Smooth muscle cell (in vitro differentiated cells): ENCODE results near the gene POU2F1. TPM values are rescaled to one million over a fixed set of nuclear protein-coding genes. Genes with fewer than 3 reads are reported as not detected.

Experiments
- DNase-seq: peaks from one replicate; lab custom pipeline; 2025; ENCODE audit not compliant: unreplicated experiment; lab: John Stamatoyannopoulos, UW
- H2AFZ ChIP-seq: fragments of 200-600 bp; sonication (generic); 2 replicates; pipeline ENCODE4 v1.6.0; 2016; ENCODE audit warnings: antibody characterized with exemption, low read depth, mild to moderate bottlenecking
- H3F3A ChIP-seq: fragments of 200-600 bp; sonication (generic); 2 replicates; pipeline ENCODE4 v1.6.0; 2017; ENCODE audit warnings: antibody characterized with exemption, low read depth
- H3K27ac ChIP-seq: fragments of 200-600 bp; sonication (generic); 2 replicates; pipeline ENCODE4 v1.5.1; 2016; ENCODE audit warnings: low read depth, mild to moderate bottlenecking
- H3K27me3 ChIP-seq: fragments of 200-600 bp; sonication (generic); 2 replicates; pipeline ENCODE4 v1.6.1; 2016; ENCODE audit warnings: low read depth, mild to moderate bottlenecking
- H3K36me3 ChIP-seq: fragments of 200-600 bp; sonication (generic); 2 replicates; pipeline ENCODE4 v1.5.1; 2016; ENCODE audit warnings: low read depth
- H3K4me1 ChIP-seq: fragments of 200-600 bp; sonication (generic); 2 replicates; pipeline ENCODE4 v1.5.1; 2016; ENCODE audit warnings: low read depth
- H3K4me2 ChIP-seq: fragments of 200-600 bp; sonication (generic); 2 replicates; pipeline ENCODE4 v1.6.0; 2016; ENCODE audit warnings: mild to moderate bottlenecking
- H3K4me3 ChIP-seq: fragments of 200-600 bp; sonication (generic); 2 replicates; pipeline ENCODE4 v1.5.1; 2016; ENCODE audit warnings: mild to moderate bottlenecking
- H3K79me2 ChIP-seq: fragments of 200-600 bp; sonication (generic); 2 replicates; pipeline ENCODE4 v1.6.0; 2016; ENCODE audit warnings: low read depth, mild to moderate bottlenecking
- H3K9ac ChIP-seq: fragments of 200-600 bp; sonication (generic); 2 replicates; pipeline ENCODE4 v1.6.0; 2016; ENCODE audit warnings: low read depth
- H3K9me3 ChIP-seq: fragments of 200-600 bp; sonication (generic); replicated peaks from 2 replicates; pipeline ENCODE4 v1.5.1; 2016; ENCODE audit warnings: low read depth
- H4K20me1 ChIP-seq: fragments of 200-600 bp; sonication (generic); 2 replicates; pipeline ENCODE4 v1.6.0; 2016; ENCODE audit warnings: low read depth
- CTCF ChIP-seq: fragments of 200-600 bp; sonication (generic); IDR thresholded peaks from 2 replicates; pipeline ENCODE4 v1.5.1; 2017; ENCODE audit warnings: borderline replicate concordance, mild to moderate bottlenecking, antibody characterized with exemption; ENCODE audit not compliant: insufficient read depth, poor library complexity, severe bottlenecking
- WGBS: methylation state at CpG from one replicate; pipeline ENCODE4 v1.1.7; 2016; ENCODE audit warnings: low lambda C conversion rate; 5-methylcytosine and 5-hydroxymethylcytosine counted together
- polyA plus RNA-seq: library from polyadenylated mRNA; unstranded; fragments of >200 nt; fragmentation: Nextera tagmentation; extraction: Ambion mirVana; gene quantifications from 2 replicates; pipeline ENCODE4 v1.2.1, GENCODE V29; 2016
- total RNA-seq: library from RNA; depleted of rRNA; stranded (reverse); fragments of >200 nt; gene quantifications from 2 replicates; pipeline ENCODE4 v1.2.3, GENCODE V29; 2014

The POU2F1 gene
- total and polyA plus RNA-seq, 2 experiments from 2014 or later, result 5.3 to 15.6 TPM

GRCh38 chr1:167233373-167233772 lies 12.7 kb downstream of the POU2F1 start:
- TF ChIP-seq CTCF, result no peak
- Histone ChIP-seq H3F3A (no peaks in the 10 kb centered on the region), H2AFZ (no peak overlapping the region), H3K4me1 (peaks cover 2% of the 10 kb centered on the region), H3K27me3 (no peaks in the 10 kb centered on the region), H4K20me1 (peaks cover 85% of the 10 kb centered on the region), H3K79me2 (peaks cover 77% of the 10 kb centered on the region), H3K4me2 (no peak overlapping the region), H3K4me3 (no peak overlapping the region), H3K9me3 (no peaks in the 10 kb centered on the region), H3K27ac (no peak overlapping the region), H3K36me3 (no peaks in the 10 kb centered on the region), H3K9ac (no peak overlapping the region)
- WGBS, result 93% methylated on average over 1 of the region's 1 CpG
- DNase-seq, result no peak

- no peak overlapping the region for H3K27ac ChIP-seq
- H3K36me3 ChIP-seq, result no peaks in the 10 kb centered on the region
- H3K4me3 ChIP-seq, result no peak overlapping the region
- H3K9me3 ChIP-seq, result no peaks in the 10 kb centered on the region
- no peaks in the 10 kb centered on the region for H3K4me1 ChIP-seq
- peaks cover 85% of the 10 kb centered on the region for H4K20me1 ChIP-seq
- no peaks in the 10 kb centered on the region for H3F3A ChIP-seq
- H3K9ac ChIP-seq, result no peak overlapping the region
- peaks cover 66% of the 10 kb centered on the region for H3K79me2 ChIP-seq
- 94% methylated on average over 3 of the region's 3 CpGs for WGBS
- H2AFZ ChIP-seq, result no peak overlapping the region
- DNase-seq, result no peak
- TF ChIP-seq CTCF, result no peak
- H3K4me2 ChIP-seq, result no peak overlapping the region
- H3K27me3 ChIP-seq, result no peaks in the 10 kb centered on the region
Observed at GRCh38 chr1:167237000-167237399, 16.3 kb downstream of the POU2F1 start.

GRCh38 chr1:167238713-167239112 lies 18.0 kb downstream of the POU2F1 start:
- no peaks in the 10 kb centered on the region for H3K4me1 ChIP-seq
- H4K20me1 ChIP-seq, result peaks cover 83% of the 10 kb centered on the region
- H3K9ac ChIP-seq, result no peak overlapping the region
- H3K4me2 ChIP-seq, result no peak overlapping the region
- no peak overlapping the region for H3K4me3 ChIP-seq
- H3K79me2 ChIP-seq, result peaks cover 72% of the 10 kb centered on the region
- no peaks in the 10 kb centered on the region for H3K9me3 ChIP-seq
- H3K36me3 ChIP-seq, result no peaks in the 10 kb centered on the region
- DNase-seq, result no peak
- no peaks in the 10 kb centered on the region for H3K27me3 ChIP-seq
- no peak overlapping the region for H2AFZ ChIP-seq
- TF ChIP-seq CTCF, result no peak
- no peaks in the 10 kb centered on the region for H3F3A ChIP-seq
- no peak overlapping the region for H3K27ac ChIP-seq

GRCh38 chr1:167239257-167239656 lies 18.6 kb downstream of the POU2F1 start:
- Histone ChIP-seq H3K4me3 (no peak overlapping the region), H4K20me1 (peaks cover 82% of the 10 kb centered on the region), H3K9ac (no peak overlapping the region), H3F3A (no peaks in the 10 kb centered on the region), H3K9me3 (no peaks in the 10 kb centered on the region), H3K36me3 (no peaks in the 10 kb centered on the region), H2AFZ (no peak overlapping the region), H3K27me3 (no peaks in the 10 kb centered on the region), H3K79me2 (peaks cover 72% of the 10 kb centered on the region), H3K27ac (no peak overlapping the region), H3K4me1 (no peaks in the 10 kb centered on the region), H3K4me2 (no peak overlapping the region)
- TF ChIP-seq CTCF, result no peak
- DNase-seq, result no peak
- 89% methylated on average over 2 of the region's 2 CpGs for WGBS
